Memory B cell (primary cell): ENCODE measurements around the gene GCK.
"Not testable (repeated sequence)": the region's sequence is repeated elsewhere in the genome, so short reads cannot be mapped to it uniquely, and the experiment has no call there.

Experiments used
- ATAC-seq: fragments of 150-1000 bp; cut with Tn5 transposase; 2 replicates; pipeline ENCODE4 v1.10.0; 2021; ENCODE audit warnings: low read depth, mild to moderate bottlenecking, moderate library complexity
- DNase-seq, 2 donors: peaks; one replicate each; pipeline ENCODE4 v3.0.0; 2022; ENCODE audit warnings: low spot score in 2 of 2
- H3K27ac Mint-ChIP-seq: one replicate; pipeline ENCODE4 v1.8.0; 2022; ENCODE audit warnings: mild to moderate bottlenecking, moderate library complexity, mixed read lengths
- H3K27me3 Mint-ChIP-seq: one replicate; pipeline ENCODE4 v1.8.0; 2022; ENCODE audit warnings: mixed read lengths
- H3K36me3 Mint-ChIP-seq: one replicate; pipeline ENCODE4 v1.8.0; 2022; ENCODE audit warnings: mild to moderate bottlenecking, mixed read lengths
- H3K4me1 Mint-ChIP-seq: one replicate; pipeline ENCODE4 v1.8.0; 2022; ENCODE audit warnings: mixed read lengths
- H3K4me3 Mint-ChIP-seq: one replicate; pipeline ENCODE4 v1.8.0; 2022; ENCODE audit warnings: mild to moderate bottlenecking, moderate library complexity, mixed read lengths
- H3K9me3 Mint-ChIP-seq: one replicate; pipeline ENCODE4 v1.8.0; 2022; ENCODE audit warnings: mixed read lengths

The GCK gene

GRCh38 chr7:44200699-44201461, 11.6 kb upstream of the GCK start, which contains the start of gene YKT6:
TSS of gene YKT6 (plus strand) at chr7:44200978. CDS start at chr7:44201136, 158 bp downstream.
- H3K4me3 Mint-ChIP-seq: peak within 1 kb of the TSS; percentile 90
- ATAC-seq (peak; percentile 99), DNase-seq (peak; percentile 84 to 88)
- H3K27ac Mint-ChIP-seq: peak within 1 kb of the TSS; percentile 88
- H3K9me3 Mint-ChIP-seq: no peaks in the 10 kb centered on the region
- peaks cover 12% of the 10 kb centered on the region for H3K36me3 Mint-ChIP-seq
- H3K4me1 Mint-ChIP-seq: peaks cover 19% of the 10 kb centered on the region
- no peaks in the 10 kb centered on the region for H3K27me3 Mint-ChIP-seq

- not testable (repeated sequence) for DNase-seq, H3K27ac Mint-ChIP-seq, H3K27me3 Mint-ChIP-seq, H3K36me3 Mint-ChIP-seq, ATAC-seq, H3K9me3 Mint-ChIP-seq
- Mint-ChIP-seq H3K4me3 (peak overlapping the region; percentile 61), H3K4me1 (peaks cover 17% of the 10 kb centered on the region)
Measured at GRCh38 chr7:44200163-44200562, 10.9 kb upstream of the GCK start.

- DNase-seq (no peak), ATAC-seq (no peak)
- Mint-ChIP-seq H3K27me3 (peaks cover 7% of the 10 kb centered on the region), H3K36me3 (peaks cover 2% of the 10 kb centered on the region), H3K4me3 (no peak overlapping the region), H3K4me1 (peaks cover 8% of the 10 kb centered on the region), H3K27ac (no peak overlapping the region), H3K9me3 (no peaks in the 10 kb centered on the region)
Measured at GRCh38 chr7:44197474-44197873, 8.2 kb upstream of the GCK start.

- no peak for ATAC-seq
- H3K36me3 Mint-ChIP-seq: peaks cover 2% of the 10 kb centered on the region
- peaks cover 7% of the 10 kb centered on the region for H3K27me3 Mint-ChIP-seq
- no peaks in the 10 kb centered on the region for H3K9me3 Mint-ChIP-seq
- peaks cover 5% of the 10 kb centered on the region for H3K4me1 Mint-ChIP-seq
- no peak overlapping the region for H3K4me3 Mint-ChIP-seq
- peak; percentile 22 to 47 for DNase-seq
- H3K27ac Mint-ChIP-seq: no peak overlapping the region
Measured at GRCh38 chr7:44196450-44196872, 7.2 kb upstream of the GCK start.

GRCh38 chr7:44195889-44196288, 6.7 kb upstream of the GCK start:
- peaks cover 7% of the 10 kb centered on the region for H3K27me3 Mint-ChIP-seq
- no peak overlapping the region for H3K27ac Mint-ChIP-seq
- ATAC-seq (no peak), DNase-seq (no peak)
- H3K36me3 Mint-ChIP-seq: peaks cover 2% of the 10 kb centered on the region
- no peak overlapping the region for H3K4me3 Mint-ChIP-seq
- peaks cover 4% of the 10 kb centered on the region for H3K4me1 Mint-ChIP-seq
- H3K9me3 Mint-ChIP-seq: no peaks in the 10 kb centered on the region

- ATAC-seq: no peak
- H3K27ac Mint-ChIP-seq: no peak overlapping the region
Measured at GRCh38 chr7:44194562-44195145, 5.4 kb upstream of the GCK start.

GRCh38 chr7:44194069-44194468, 4.8 kb upstream of the GCK start:
- H3K4me1 Mint-ChIP-seq: peaks cover 4% of the 10 kb centered on the region
- DNase-seq (no peak), ATAC-seq (no peak)
- H3K4me3 Mint-ChIP-seq: no peak overlapping the region
- H3K36me3 Mint-ChIP-seq: peaks cover 2% of the 10 kb centered on the region
- peaks cover 7% of the 10 kb centered on the region for H3K27me3 Mint-ChIP-seq
- no peak overlapping the region for H3K27ac Mint-ChIP-seq
- H3K9me3 Mint-ChIP-seq: no peaks in the 10 kb centered on the region

More at GRCh38 chr7:44194562-44195145, 5.4 kb upstream of the GCK start:
- H3K4me1 Mint-ChIP-seq: peaks cover 4% of the 10 kb centered on the region
- H3K27me3 Mint-ChIP-seq: peaks cover 7% of the 10 kb centered on the region
- peaks cover 2% of the 10 kb centered on the region for H3K36me3 Mint-ChIP-seq
- H3K4me3 Mint-ChIP-seq: no peak overlapping the region
- DNase-seq: no peak
- H3K9me3 Mint-ChIP-seq: no peaks in the 10 kb centered on the region

- no peaks in the 10 kb centered on the region for H3K9me3 Mint-ChIP-seq
- peaks cover 7% of the 10 kb centered on the region for H3K27me3 Mint-ChIP-seq
- no peak overlapping the region for H3K4me3 Mint-ChIP-seq
- H3K27ac Mint-ChIP-seq: no peak overlapping the region
- peaks cover 4% of the 10 kb centered on the region for H3K4me1 Mint-ChIP-seq
- H3K36me3 Mint-ChIP-seq: peaks cover 2% of the 10 kb centered on the region
- DNase-seq: no peak
- peak; percentile 24 for ATAC-seq
Measured at GRCh38 chr7:44193011-44193802, 4.0 kb upstream of the GCK start.

GRCh38 chr7:44191171-44191570, 1.9 kb upstream of the GCK start:
- H3K36me3 Mint-ChIP-seq: peaks cover 2% of the 10 kb centered on the region
- H3K4me1 Mint-ChIP-seq: no peaks in the 10 kb centered on the region
- ATAC-seq: no peak
- H3K27ac Mint-ChIP-seq: no peak overlapping the region
- H3K4me3 Mint-ChIP-seq: no peak overlapping the region
- H3K27me3 Mint-ChIP-seq: peaks cover 7% of the 10 kb centered on the region
- no peak for DNase-seq
- H3K9me3 Mint-ChIP-seq: no peaks in the 10 kb centered on the region

- ATAC-seq (no peak), DNase-seq (no peak)
- H3K4me1 Mint-ChIP-seq: no peaks in the 10 kb centered on the region
- H3K27ac Mint-ChIP-seq: no peak overlapping the region
- H3K9me3 Mint-ChIP-seq: no peaks in the 10 kb centered on the region
- H3K36me3 Mint-ChIP-seq: peaks cover 2% of the 10 kb centered on the region
- no peak overlapping the region for H3K4me3 Mint-ChIP-seq
- H3K27me3 Mint-ChIP-seq: peaks cover 6% of the 10 kb centered on the region
Measured at GRCh38 chr7:44189993-44190872, 994 bp upstream of the GCK start.

GRCh38 chr7:44188480-44189225, 586 bp downstream of the GCK start:
- no peak for ATAC-seq
- no peaks in the 10 kb centered on the region for H3K9me3 Mint-ChIP-seq
- no peak for DNase-seq
- H3K27me3 Mint-ChIP-seq: peaks cover 6% of the 10 kb centered on the region
- H3K27ac Mint-ChIP-seq: no peak overlapping the region
- peaks cover 5% of the 10 kb centered on the region for H3K4me1 Mint-ChIP-seq
- no peak overlapping the region for H3K4me3 Mint-ChIP-seq
- H3K36me3 Mint-ChIP-seq: peaks cover 2% of the 10 kb centered on the region

- Mint-ChIP-seq H3K4me1 (peaks cover 5% of the 10 kb centered on the region), H3K36me3 (peaks cover 2% of the 10 kb centered on the region), H3K27me3 (peaks cover 3% of the 10 kb centered on the region), H3K27ac (no peak overlapping the region), H3K9me3 (no peaks in the 10 kb centered on the region), H3K4me3 (no peak overlapping the region)
- DNase-seq: no peak
- ATAC-seq: no peak
Measured at GRCh38 chr7:44187636-44188416, 1.4 kb downstream of the GCK start.
